Natural killer cell treated with Interleukin-12 subunit alpha and Interleukin-12 subunit beta and Interleukin-15 and Interleukin-18, amount 100 ng/mL, for 72 hours (primary cell): ENCODE measurements around the gene RSBN1L. TPM values are rescaled to one million over a fixed set of nuclear protein-coding genes. Genes with fewer than 3 reads are reported as not detected.
"Not testable (repeated sequence)": the region's sequence is repeated elsewhere in the genome, so short reads cannot be mapped to it uniquely, and the experiment has no call there.

ENCODE experiments used
- ATAC-seq, 2 donors: fragments of 150-1000 bp; cut with Tn5 transposase in 1 of 2; sonication (Bioruptor Pico), chemical (Tn5 transposase) in 1 of 2; 2 replicates each; pipeline ENCODE4 v1.10.0; 2021
- DNase-seq: peaks from one replicate; pipeline ENCODE4 v3.0.0; 2022; ENCODE audit warnings: low spot score
- H3K27ac Mint-ChIP-seq, 2 donors: 1 replicate in 1 of 2; 2 replicates in 1 of 2; pipeline ENCODE4 v1.8.0; 2022; ENCODE audit warnings: mixed read lengths in 2 of 2, mild to moderate bottlenecking in 1 of 2, moderate library complexity in 1 of 2
- H3K27me3 Mint-ChIP-seq, 2 donors: 1 replicate in 1 of 2; 2 replicates in 1 of 2; pipeline ENCODE4 v1.8.0; 2022; ENCODE audit warnings: mixed read lengths in 2 of 2
- H3K36me3 Mint-ChIP-seq: one replicate; pipeline ENCODE4 v1.8.0; 2022; ENCODE audit warnings: mixed read lengths
- H3K4me1 Mint-ChIP-seq, 2 donors: 1 replicate in 1 of 2; 2 replicates in 1 of 2; pipeline ENCODE4 v1.8.0; 2022; ENCODE audit warnings: low read depth in 2 of 2, mixed read lengths in 2 of 2, mild to moderate bottlenecking in 1 of 2
- H3K4me3 Mint-ChIP-seq: one replicate; pipeline ENCODE4 v1.8.0; 2022; ENCODE audit warnings: mixed read lengths
- H3K9me3 Mint-ChIP-seq: 2 replicates; pipeline ENCODE4 v1.8.0; 2022; ENCODE audit warnings: mixed read lengths
- total RNA-seq, 2 donors: library from RNA; stranded (reverse); gene quantifications; one replicate each; pipeline ENCODE4 v1.2.3, GENCODE V29; 2022

The RSBN1L gene
- 10 to 100 TPM; 19.0 to 21.2 TPM for total RNA-seq

- H3K4me1 Mint-ChIP-seq, result peaks cover 39 to 43% of the 10 kb centered on the region in 2 donors
- H3K4me3 Mint-ChIP-seq, result peak within 1 kb of the TSS; percentile 99
- H3K9me3 Mint-ChIP-seq, result no peaks in the 10 kb centered on the region
- DNase-seq, result peak; percentile 99
- no peaks in the 10 kb centered on the region for H3K27me3 Mint-ChIP-seq
- H3K36me3 Mint-ChIP-seq, result peaks cover 2% of the 10 kb centered on the region
- ATAC-seq, result peak; percentile 99
- peak within 1 kb of the TSS; percentile 90 to 96 for H3K27ac Mint-ChIP-seq
These were observed at the start of gene RSBN1L for GRCh38 chr7:77696057-77696642. Gene RSBN1L (plus strand): TSS chr7:77696459. CDS start chr7:77696470, 11 bp downstream.

DNA sequence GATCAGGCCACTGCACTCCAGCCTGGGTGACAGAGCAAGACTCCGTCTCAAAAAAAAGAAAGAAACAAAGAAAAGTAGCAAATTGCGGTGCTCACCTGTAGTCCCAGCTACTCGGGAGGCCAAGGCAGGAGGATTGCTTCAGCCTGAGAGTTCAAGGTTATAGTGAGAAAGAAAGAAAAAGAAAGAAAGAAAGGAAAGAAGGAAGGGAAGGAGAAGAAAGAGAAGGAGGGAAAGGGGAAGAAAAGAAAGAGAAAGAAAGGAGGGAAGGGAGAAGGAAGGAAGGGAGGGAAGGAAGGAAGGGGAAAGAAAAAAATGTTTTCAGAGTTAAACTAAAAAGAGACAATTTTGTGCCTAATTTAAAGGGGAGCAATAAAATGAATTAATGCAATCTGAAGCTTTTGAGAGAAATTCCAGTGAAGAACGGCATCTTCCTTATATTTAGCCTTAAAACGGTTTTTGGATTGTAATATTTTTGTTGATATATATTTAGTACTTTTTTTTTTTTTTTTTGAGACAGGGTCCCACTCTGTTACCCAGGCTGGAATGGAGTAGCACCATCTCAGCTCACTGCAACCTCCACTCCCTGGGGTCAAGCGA, 47.4 kb upstream of the RSBN1L start:
- Mint-ChIP-seq H3K4me3 (no peak overlapping the region), H3K9me3 (no peaks in the 10 kb centered on the region), H3K27me3 (no peaks in the 10 kb centered on the region), H3K36me3 (no peaks in the 10 kb centered on the region), H3K27ac (peak overlapping the region in 1 of 2 donors; percentile 18), H3K4me1 (peaks cover 4 to 5% of the 10 kb centered on the region in 2 donors)
- DNase-seq, result no peak
- ATAC-seq, result no peak

DNA sequence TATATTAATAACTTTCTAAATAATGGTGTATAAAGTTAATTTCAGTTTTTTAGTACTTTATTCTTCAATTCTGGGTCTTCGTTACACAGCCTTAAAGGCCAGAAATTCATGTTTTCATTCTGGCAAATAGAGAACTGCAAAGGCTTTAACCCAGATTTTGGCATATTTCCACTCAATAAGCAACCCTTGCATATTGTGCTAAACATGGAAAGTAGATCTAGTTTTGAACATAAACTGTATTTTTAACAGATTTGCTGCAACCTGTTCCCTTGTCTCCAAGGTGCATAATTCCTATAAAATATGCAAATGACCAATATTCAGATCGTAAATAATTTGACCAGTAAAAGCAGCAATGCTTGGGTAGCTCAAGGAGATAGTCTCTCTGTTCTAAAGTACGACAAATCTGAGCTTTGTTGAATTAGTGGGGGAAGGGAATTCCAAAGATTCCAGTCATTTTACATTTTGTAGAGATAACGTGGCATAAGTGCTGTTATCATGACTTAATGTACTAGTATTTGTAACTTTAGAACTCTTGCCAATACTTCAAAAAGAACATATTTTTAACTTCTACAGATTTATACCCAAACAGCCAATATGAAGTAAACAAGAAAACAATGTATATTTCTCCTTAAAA, 46.4 kb upstream of the RSBN1L start:
- ATAC-seq (no peak), DNase-seq (no peak)
- no peaks in the 10 kb centered on the region for H3K9me3 Mint-ChIP-seq
- no peaks in the 10 kb centered on the region for H3K36me3 Mint-ChIP-seq
- H3K4me1 Mint-ChIP-seq, result peaks cover 4 to 5% of the 10 kb centered on the region in 2 donors
- H3K27ac Mint-ChIP-seq, result no peak overlapping the region
- H3K27me3 Mint-ChIP-seq, result no peaks in the 10 kb centered on the region
- no peak overlapping the region for H3K4me3 Mint-ChIP-seq

DNA sequence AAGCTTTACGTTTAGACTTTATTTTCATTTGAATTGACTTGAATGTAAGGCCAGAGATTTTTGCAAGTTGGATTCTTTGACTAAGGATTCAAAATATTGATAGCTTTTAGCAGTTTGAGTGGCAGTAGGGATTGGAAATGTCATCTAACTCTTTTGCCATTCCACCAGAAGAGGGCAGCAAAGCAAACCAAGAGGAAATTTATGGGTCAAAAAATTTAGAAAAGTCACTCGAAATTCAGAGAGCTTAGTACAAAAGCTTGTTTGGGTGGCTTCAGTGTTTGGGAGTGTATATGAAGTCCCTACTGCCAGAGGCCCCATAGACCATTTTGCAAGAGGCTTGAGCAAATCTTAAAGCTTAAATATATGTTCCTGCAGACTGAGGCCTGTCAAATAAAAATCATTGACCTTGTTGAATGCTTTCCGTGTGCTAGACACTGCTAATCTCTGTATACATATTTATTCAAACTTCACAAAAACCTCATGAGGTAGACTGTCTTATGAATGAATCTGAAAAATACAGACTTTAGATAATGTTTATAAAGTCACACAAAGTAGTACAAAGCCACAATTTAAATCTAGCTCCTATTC, 44.6 kb upstream of the RSBN1L start:
- H3K36me3 Mint-ChIP-seq, result no peaks in the 10 kb centered on the region
- no peak overlapping the region for H3K4me3 Mint-ChIP-seq
- peaks cover 0 to 5% of the 10 kb centered on the region in 2 donors for H3K4me1 Mint-ChIP-seq
- H3K27ac Mint-ChIP-seq, result no peak overlapping the region
- ATAC-seq (no peak), DNase-seq (no peak)
- no peaks in the 10 kb centered on the region for H3K9me3 Mint-ChIP-seq
- H3K27me3 Mint-ChIP-seq, result no peaks in the 10 kb centered on the region

GRCh38 chr7:77652826-77653225, 43.4 kb upstream of the RSBN1L start:
- H3K27me3 Mint-ChIP-seq, H3K27ac Mint-ChIP-seq, H3K4me3 Mint-ChIP-seq, ATAC-seq, DNase-seq, H3K36me3 Mint-ChIP-seq, H3K9me3 Mint-ChIP-seq, H3K4me1 Mint-ChIP-seq: not testable (repeated sequence)

- Mint-ChIP-seq H3K4me1 (peaks cover 0 to 4% of the 10 kb centered on the region in 2 donors), H3K27me3 (no peaks in the 10 kb centered on the region), H3K27ac (no peak overlapping the region), H3K36me3 (no peaks in the 10 kb centered on the region), H3K4me3 (no peak overlapping the region), H3K9me3 (no peaks in the 10 kb centered on the region)
- DNase-seq, result no peak
- no peak for ATAC-seq
These were observed 42.7 kb upstream of the RSBN1L start for GRCh38 chr7:77653572-77653971.

- no peak overlapping the region for H3K4me3 Mint-ChIP-seq
- no peak for DNase-seq
- H3K27me3 Mint-ChIP-seq, result no peaks in the 10 kb centered on the region
- no peaks in the 10 kb centered on the region for H3K9me3 Mint-ChIP-seq
- H3K4me1 Mint-ChIP-seq, result no peaks in the 10 kb centered on the region
- no peak overlapping the region for H3K27ac Mint-ChIP-seq
- ATAC-seq, result no peak
- no peaks in the 10 kb centered on the region for H3K36me3 Mint-ChIP-seq
These were observed 40.9 kb upstream of the RSBN1L start for GRCh38 chr7:77655356-77655755.

- Mint-ChIP-seq H3K27me3 (no peaks in the 10 kb centered on the region), H3K4me3 (no peak overlapping the region), H3K9me3 (no peaks in the 10 kb centered on the region), H3K4me1 (no peaks in the 10 kb centered on the region), H3K36me3 (no peaks in the 10 kb centered on the region), H3K27ac (no peak overlapping the region)
- DNase-seq (no peak), ATAC-seq (no peak)
These were observed 40.3 kb upstream of the RSBN1L start for GRCh38 chr7:77655836-77656455.

- no peak for ATAC-seq
- no peaks in the 10 kb centered on the region for H3K36me3 Mint-ChIP-seq
- DNase-seq, result no peak
These were observed 38.6 kb upstream of the RSBN1L start for GRCh38 chr7:77657427-77658224.

DNA sequence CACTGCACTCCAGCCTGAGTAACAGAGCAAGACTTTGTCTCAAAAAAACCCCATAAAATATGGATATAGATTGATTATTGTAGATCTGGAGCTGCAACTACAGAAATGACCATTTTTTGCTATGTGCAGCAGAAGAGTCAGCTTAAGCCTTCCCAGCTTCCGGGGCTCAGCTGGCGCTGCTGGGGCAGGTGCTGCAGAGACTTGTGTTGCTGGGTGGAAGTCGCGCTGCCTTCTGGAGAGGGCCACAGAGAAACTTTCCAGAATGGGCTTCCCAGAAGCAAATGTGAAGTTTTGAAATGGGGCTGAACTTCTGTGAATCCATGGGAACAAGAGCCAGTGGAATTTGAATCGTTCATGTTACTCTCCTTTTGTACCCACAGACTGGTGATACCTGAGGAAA, 37.3 kb upstream of the RSBN1L start:
- Mint-ChIP-seq H3K9me3 (no peaks in the 10 kb centered on the region), H3K4me1 (peaks cover 0 to 3% of the 10 kb centered on the region in 2 donors), H3K4me3 (no peak overlapping the region), H3K36me3 (no peaks in the 10 kb centered on the region), H3K27me3 (no peaks in the 10 kb centered on the region), H3K27ac (no peak overlapping the region)
- DNase-seq, result no peak
- no peak for ATAC-seq

More at GRCh38 chr7:77657427-77658224, 38.6 kb upstream of the RSBN1L start:
- no peaks in the 10 kb centered on the region for H3K27me3 Mint-ChIP-seq
- no peak overlapping the region for H3K27ac Mint-ChIP-seq
- H3K9me3 Mint-ChIP-seq, result no peaks in the 10 kb centered on the region
- peaks cover 0 to under 1% of the 10 kb centered on the region in 2 donors for H3K4me1 Mint-ChIP-seq
- H3K4me3 Mint-ChIP-seq, result no peak overlapping the region

DNA sequence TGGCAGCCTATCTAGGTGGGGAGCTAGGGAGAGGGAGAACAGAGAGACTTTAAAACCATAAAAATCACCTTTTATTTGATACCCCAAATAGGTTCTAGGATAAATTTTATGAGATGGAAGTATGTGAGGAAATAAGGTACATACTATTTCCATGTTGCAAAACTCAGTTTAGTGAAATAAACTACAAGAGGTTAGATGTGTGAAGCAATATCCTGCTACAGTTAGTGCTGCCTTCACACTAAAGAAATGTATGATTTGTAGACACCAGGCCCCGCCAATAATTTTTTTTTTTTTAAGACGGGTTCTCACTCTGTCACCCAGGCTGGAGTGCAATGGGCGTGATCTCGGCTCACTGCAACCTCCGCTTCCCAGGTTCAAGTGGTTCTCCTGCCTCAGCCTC, 34.4 kb upstream of the RSBN1L start:
- Mint-ChIP-seq H3K9me3 (no peaks in the 10 kb centered on the region), H3K36me3 (no peaks in the 10 kb centered on the region), H3K4me3 (no peak overlapping the region), H3K27ac (peak overlapping the region in 1 of 2 donors; percentile 19), H3K27me3 (no peaks in the 10 kb centered on the region), H3K4me1 (peaks cover 0 to 3% of the 10 kb centered on the region in 2 donors)
- DNase-seq, result no peak
- no peak for ATAC-seq

DNA sequence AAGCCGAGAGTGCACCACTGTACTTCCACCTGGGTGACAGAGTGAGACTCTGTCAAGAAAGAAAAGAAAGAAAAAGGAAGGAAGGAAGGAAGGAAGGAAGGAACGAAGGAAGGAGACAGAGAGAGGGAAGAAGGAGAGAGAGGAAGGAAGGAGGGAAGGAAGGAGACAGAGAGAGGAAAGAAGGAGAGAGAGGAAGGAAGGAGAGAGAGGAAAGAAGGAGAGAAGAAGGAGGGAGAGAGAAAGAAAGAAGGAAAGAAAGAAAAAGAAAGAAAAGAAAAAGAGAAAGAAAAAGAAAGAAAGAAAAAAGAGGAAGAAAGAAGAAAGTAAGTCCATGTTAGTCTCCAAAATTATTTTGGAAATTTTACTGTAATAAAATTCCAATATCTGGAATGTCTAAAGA, 33.4 kb upstream of the RSBN1L start:
- no peak for DNase-seq
- Mint-ChIP-seq H3K36me3 (no peaks in the 10 kb centered on the region), H3K27ac (peak overlapping the region in 1 of 2 donors; percentile 70), H3K9me3 (no peaks in the 10 kb centered on the region), H3K4me3 (no peak overlapping the region), H3K27me3 (no peaks in the 10 kb centered on the region), H3K4me1 (peaks cover 0 to 3% of the 10 kb centered on the region in 2 donors)
- ATAC-seq, result no peak

DNA sequence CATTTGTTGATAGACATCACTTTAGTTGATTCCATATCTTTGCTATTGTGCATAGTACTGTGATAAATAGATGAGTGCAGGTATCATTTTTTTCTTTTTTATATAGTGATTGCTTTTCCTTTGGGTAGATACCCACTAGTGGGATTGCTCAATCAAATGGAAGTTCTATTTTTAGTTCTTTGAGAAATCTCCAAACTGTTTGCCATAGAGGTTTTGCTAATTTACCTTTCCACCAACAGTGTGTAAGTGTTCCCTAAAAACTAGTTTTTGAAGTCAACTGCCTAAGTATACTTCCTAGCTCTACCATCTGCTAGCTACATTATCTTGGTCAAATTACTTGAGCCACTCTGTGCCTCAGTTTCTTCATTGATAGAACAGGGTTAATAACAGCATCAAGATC, 31.5 kb upstream of the RSBN1L start:
- peak overlapping the region in 1 of 2 donors; percentile 48 for H3K27ac Mint-ChIP-seq
- DNase-seq, result no peak
- H3K4me3 Mint-ChIP-seq, result no peak overlapping the region
- peaks cover 0 to 3% of the 10 kb centered on the region in 2 donors for H3K4me1 Mint-ChIP-seq
- ATAC-seq, result no peak
- H3K9me3 Mint-ChIP-seq, result no peaks in the 10 kb centered on the region
- no peaks in the 10 kb centered on the region for H3K36me3 Mint-ChIP-seq
- no peaks in the 10 kb centered on the region for H3K27me3 Mint-ChIP-seq
